HL-60 (cell line): ENCODE measurements around the gene TBK1.

Experiments used
- DNase-seq, 2 experiments: peaks; one replicate each; pipeline ENCODE4 v3.0.0-alpha.2; 2010 to 2020; ENCODE audit warnings: low read depth in 1 of 2, low spot score in 1 of 2
- H3K27ac ChIP-seq: fragments of 250-450 bp; sonication (Bioruptor Pico); replicated peaks from 2 replicates; pipeline ENCODE4 v1.5.1; 2020; ENCODE audit warnings: mild to moderate bottlenecking, moderate library complexity
- H3K27me3 ChIP-seq: fragments of 250-450 bp; sonication (Bioruptor Pico); 2 replicates; pipeline ENCODE4 v1.5.1; 2021; ENCODE audit warnings: mild to moderate bottlenecking, moderate library complexity; ENCODE audit not compliant: insufficient read depth, poor library complexity, severe bottlenecking
- H3K4me3 ChIP-seq: replicated peaks from 2 replicates; pipeline ENCODE4 v1.5.1; 2011; ENCODE audit warnings: mild to moderate bottlenecking, control low read depth, low read length; ENCODE audit not compliant: insufficient read depth
- CTCF ChIP-seq: IDR thresholded peaks from one replicate; pipeline ENCODE4 v1.5.1; 2011; ENCODE audit warnings: low read length, control low read depth, inconsistent platforms; ENCODE audit not compliant: insufficient read depth
- GABPA ChIP-seq: IDR thresholded peaks from 2 replicates; pipeline ENCODE4 v1.6.1; 2012; ENCODE audit warnings: low read depth
- POLR2AphosphoS5 ChIP-seq: IDR thresholded peaks from 2 replicates; pipeline ENCODE4 v1.6.1; 2012; ENCODE audit warnings: low read depth
- REST ChIP-seq: IDR thresholded peaks from 2 replicates; pipeline ENCODE4 v1.6.1; 2012; ENCODE audit warnings: low read depth; ENCODE audit not compliant: insufficient replicate concordance
- SPI1 ChIP-seq: IDR thresholded peaks from 2 replicates; pipeline ENCODE4 v1.6.1; 2012; ENCODE audit warnings: low read depth, mild to moderate bottlenecking, borderline replicate concordance
- long read RNA-seq: library from polyadenylated mRNA; unstranded; transcript quantifications from one replicate; pipeline ENCODE4 v2.0.0, GENCODE V29; 2020

The TBK1 gene
- long read RNA-seq, transcript TBK1-201 (21 exons, 3,256 nt), result major isoform, 143 of 185 reads
- long read RNA-seq, partial matches to known transcripts, result 24 of 185 reads
- long read RNA-seq, other reads (novel, unspliced or antisense), result 18 of 185 reads

- Histone ChIP-seq H3K27me3 (no peaks in the 10 kb centered on the region), H3K4me3 (peak within 1 kb of the TSS; percentile 98), H3K27ac (peak within 1 kb of the TSS; percentile 82)
- TF ChIP-seq POLR2AphosphoS5 (0 out of 2 replicates have a peak, but pooled peaks have one; percentile 59), GABPA (no peak)
- peak; percentile 80 to 83 for DNase-seq
Observed at GRCh38 chr12:64451687-64452558, at the start of gene TBK1. Gene TBK1, plus strand, starts transcription at chr12:64452120. Its CDS starts 3,751 bp downstream, at chr12:64455871.

GRCh38 chr12:64402181-64402580, 49.7 kb upstream of the TBK1 start:
- TF ChIP-seq SPI1 (no peak), REST (no peak), POLR2AphosphoS5 (no peak), CTCF (no peak), GABPA (no peak)
- no peak overlapping the region for H3K4me3 ChIP-seq
- DNase-seq, result no peak

GRCh38 chr12:64403707-64404469, 48.0 kb upstream of the TBK1 start, which contains the start of gene XPOT:
Gene XPOT, plus strand, starts transcription at chr12:64404392. Its CDS starts 5,644 bp downstream, at chr12:64410036.
- Histone ChIP-seq H3K4me3 (peak within 1 kb of the TSS; percentile 66), H3K27me3 (no peaks in the 10 kb centered on the region), H3K27ac (peak within 1 kb of the TSS; percentile 98)
- TF ChIP-seq CTCF, result no peak
- peak; percentile 54 for TF ChIP-seq GABPA
- peak; percentile 86; the same call in 1 of the 2 replicates for TF ChIP-seq POLR2AphosphoS5
- no peak for TF ChIP-seq REST
- no peak for TF ChIP-seq SPI1
- DNase-seq, result peak; percentile 93 to 95

More at GRCh38 chr12:64402181-64402580, 49.7 kb upstream of the TBK1 start:
- no peak overlapping the region for H3K27ac ChIP-seq
- H3K27me3 ChIP-seq, result no peaks in the 10 kb centered on the region
